Right lobe of liver (tissue), 4 donors: Measurements from ENCODE around the gene MUTYH.

ENCODE experiments used
- CTCF ChIP-seq, 4 donors: fragments of 200-600 bp in 3 of 4; fragments of 450-650 bp in 1 of 4; IDR thresholded peaks; one replicate each; pipeline versions ENCODE4 v1.5.1 to v1.8.0; 2016 to 2022; ENCODE audit warnings: antibody characterized with exemption in 4 of 4, mild to moderate bottlenecking in 2 of 4
- POLR2A ChIP-seq: fragments of 450-650 bp; IDR thresholded peaks from one replicate; pipeline ENCODE4 v1.6.1; 2017; ENCODE audit warnings: antibody characterized with exemption, mild to moderate bottlenecking
- donor health status: DM: no; HTN: no; CAD: no.
- donor health status: DM: no; HTN: no; CAD: no.
- donor health status: DM: no; HTN: yes; CAD: no.

GRCh38 chr1:45297666-45298356, 42.4 kb downstream of the MUTYH start:
- TF ChIP-seq POLR2A (no peak), CTCF (IDR thresholded peaks at IDR 0.05) (no peak)
